Mesendoderm (in vitro differentiated cells): ENCODE measurements around the gene EXOSC5.

ENCODE experiments used
- DNase-seq: peaks from one replicate; pipeline ENCODE4 v3.0.0; 2013
- H2AK5ac ChIP-seq: 2 replicates; pipeline ENCODE4 v1.6.1; 2013; ENCODE audit warnings: low read length, inconsistent platforms
- H2BK120ac ChIP-seq: 2 replicates; pipeline ENCODE4 v1.6.1; 2013; ENCODE audit warnings: low read depth, mild to moderate bottlenecking, low read length, moderate library complexity, mixed read lengths
- H2BK15ac ChIP-seq: replicated peaks from 2 replicates; pipeline ENCODE4 v1.6.1; 2013; ENCODE audit warnings: low read depth, mild to moderate bottlenecking, moderate library complexity
- H2BK5ac ChIP-seq: 2 replicates; pipeline ENCODE4 v1.6.1; 2013; ENCODE audit warnings: low read length, inconsistent platforms
- H3K18ac ChIP-seq: 2 replicates; pipeline ENCODE4 v1.6.1; 2013; ENCODE audit warnings: mild to moderate bottlenecking, low read length, mixed read lengths
- H3K23ac ChIP-seq: one replicate; pipeline ENCODE4 v1.6.1; 2013; ENCODE audit warnings: low read length
- H3K27ac ChIP-seq: 2 replicates; pipeline ENCODE4 v1.5.1; 2013; ENCODE audit warnings: low read depth, mild to moderate bottlenecking, inconsistent platforms, low read length, moderate library complexity
- H3K27me3 ChIP-seq: 2 replicates; pipeline ENCODE4 v1.6.1; 2013; ENCODE audit warnings: low read length, control low read depth, mild to moderate bottlenecking, inconsistent platforms; ENCODE audit not compliant: insufficient read depth, poor library complexity
- H3K36me3 ChIP-seq: 2 replicates; pipeline ENCODE4 v1.6.1; 2013; ENCODE audit warnings: low read length, inconsistent platforms; ENCODE audit not compliant: control insufficient read depth, insufficient read depth
- H3K4ac ChIP-seq: one replicate; pipeline ENCODE4 v1.6.1; 2013; ENCODE audit warnings: low read depth, mild to moderate bottlenecking, low read length, moderate library complexity
- H3K4me1 ChIP-seq: 2 replicates; pipeline ENCODE4 v1.6.1; 2013; ENCODE audit warnings: low read depth, low read length, inconsistent platforms; ENCODE audit not compliant: control insufficient read depth
- H3K4me2 ChIP-seq: 2 replicates; pipeline ENCODE4 v1.6.1; 2013; ENCODE audit warnings: low read length
- H3K4me3 ChIP-seq: 2 replicates; pipeline ENCODE4 v1.5.1; 2013; ENCODE audit warnings: mild to moderate bottlenecking, low read length
- H3K56ac ChIP-seq: one replicate; pipeline ENCODE4 v1.6.1; 2013; ENCODE audit warnings: low read length
- H3K79me1 ChIP-seq: 2 replicates; pipeline ENCODE4 v1.6.1; 2013; ENCODE audit warnings: low read length, inconsistent platforms
- H3K79me2 ChIP-seq: 2 replicates; pipeline ENCODE4 v1.6.1; 2013; ENCODE audit warnings: mild to moderate bottlenecking, low read length; ENCODE audit not compliant: control insufficient read depth, insufficient read depth
- H3K9ac ChIP-seq: 2 replicates; pipeline ENCODE4 v1.6.1; 2013; ENCODE audit warnings: low read length, inconsistent platforms
- H4K5ac ChIP-seq: one replicate; pipeline ENCODE4 v1.6.1; 2013; ENCODE audit warnings: low read length
- H4K8ac ChIP-seq: one replicate; pipeline ENCODE4 v1.6.1; 2013; ENCODE audit warnings: low read depth, mild to moderate bottlenecking, control low read depth, low read length, moderate library complexity
- WGBS: extraction: QIAGEN DNeasy Blood & Tissue Kit; methylation state at CpG from one replicate; pipeline ENCODE4 v1.1.7; 2013; ENCODE audit warnings: low lambda C conversion rate, missing lambda C conversion rate; ENCODE audit not compliant: insufficient coverage; ENCODE audit errors: extremely low coverage; 5-methylcytosine and 5-hydroxymethylcytosine counted together

Gene EXOSC5

GRCh38 chr19:41355035-41355434 lies 42.1 kb downstream of the EXOSC5 start:
- H3K36me3 ChIP-seq, result no peaks in the 10 kb centered on the region
- no peak overlapping the region for H2AK5ac ChIP-seq
- no peaks in the 10 kb centered on the region for H3K4me1 ChIP-seq
- H2BK15ac ChIP-seq, result no peak overlapping the region
- H3K27ac ChIP-seq, result no peak overlapping the region
- H2BK120ac ChIP-seq, result no peak overlapping the region
- H3K23ac ChIP-seq, result no peak overlapping the region
- H4K8ac ChIP-seq, result no peak overlapping the region
- H3K18ac ChIP-seq, result no peak overlapping the region
- H3K9ac ChIP-seq, result no peak overlapping the region
- H3K4ac ChIP-seq, result no peak overlapping the region
- H3K27me3 ChIP-seq, result no peaks in the 10 kb centered on the region
- H3K4me2 ChIP-seq, result no peak overlapping the region
- H3K79me2 ChIP-seq, result peaks cover 26% of the 10 kb centered on the region
- no peak overlapping the region for H3K4me3 ChIP-seq
- H2BK5ac ChIP-seq, result no peak overlapping the region
- H3K79me1 ChIP-seq, result peaks cover 8% of the 10 kb centered on the region
- no peak overlapping the region for H3K56ac ChIP-seq
- H4K5ac ChIP-seq, result no peak overlapping the region
- WGBS, result no CpG with 5 or more reads among the region's 1 CpG
- DNase-seq, result no peak

DNA sequence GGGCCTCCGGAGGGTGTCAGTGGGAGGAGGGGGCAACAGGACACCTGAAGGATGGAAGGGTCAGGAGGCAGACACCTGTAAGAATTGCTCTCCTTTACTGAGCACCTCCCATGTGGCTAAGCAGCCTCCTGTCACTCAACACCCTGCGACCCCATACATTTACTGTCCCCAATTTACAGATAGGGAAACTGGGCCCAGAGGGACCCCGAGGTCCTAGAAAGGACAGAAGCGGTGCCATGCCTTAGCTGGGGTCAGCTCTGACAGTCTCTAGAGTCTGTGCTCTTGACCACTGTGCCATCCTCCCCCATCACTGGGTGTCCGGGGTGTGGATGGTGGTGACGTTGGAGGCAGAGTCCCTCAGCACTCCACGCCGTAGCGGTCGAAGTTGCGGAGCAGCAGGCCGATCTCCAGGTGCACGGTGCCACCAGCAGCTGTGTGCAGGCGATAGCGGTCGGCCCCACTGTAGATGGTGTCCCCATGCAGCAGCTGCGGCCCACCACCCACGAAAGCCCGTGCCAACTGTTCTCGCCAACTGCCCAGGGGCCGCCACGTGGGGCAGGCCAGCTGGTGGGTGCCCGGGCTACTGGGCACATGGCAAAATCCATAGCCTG lies 42.7 kb downstream of the EXOSC5 start:
- WGBS, result no CpG with 5 or more reads among the region's 23 CpGs
- Histone ChIP-seq H3K4ac (no peak overlapping the region), H3K4me2 (peak overlapping the region; percentile 40), H3K9ac (peak overlapping the region; percentile 75), H3K79me2 (peaks cover 26% of the 10 kb centered on the region), H3K27me3 (no peaks in the 10 kb centered on the region), H4K8ac (no peak overlapping the region), H3K27ac (no peak overlapping the region), H3K23ac (no peak overlapping the region), H2AK5ac (no peak overlapping the region), H3K36me3 (no peaks in the 10 kb centered on the region), H4K5ac (no peak overlapping the region), H2BK120ac (no peak overlapping the region), H3K18ac (no peak overlapping the region), H3K4me3 (peak overlapping the region; percentile 10), H3K56ac (peak overlapping the region; percentile 77), H3K79me1 (peaks cover 10% of the 10 kb centered on the region), H3K4me1 (no peaks in the 10 kb centered on the region), H2BK15ac (no peak overlapping the region), H2BK5ac (no peak overlapping the region)
- no peak for DNase-seq

- Histone ChIP-seq H2BK5ac (peak within 1 kb of the TSS; percentile 53), H3K36me3 (no peaks in the 10 kb centered on the region), H2BK15ac (no peak within 1 kb of the TSS), H3K9ac (peak within 1 kb of the TSS; percentile 95), H3K79me2 (peaks cover 26% of the 10 kb centered on the region), H4K8ac (no peak within 1 kb of the TSS), H2BK120ac (peak within 1 kb of the TSS; percentile 37), H3K79me1 (peaks cover 10% of the 10 kb centered on the region), H3K18ac (peak within 1 kb of the TSS; percentile 91), H3K27me3 (no peaks in the 10 kb centered on the region), H3K4ac (peak within 1 kb of the TSS; percentile 93), H3K4me3 (peak within 1 kb of the TSS; percentile 96), H3K4me2 (peak within 1 kb of the TSS; percentile 84), H2AK5ac (peak within 1 kb of the TSS; percentile 73), H3K56ac (peak within 1 kb of the TSS; percentile 97), H3K23ac (peak within 1 kb of the TSS; percentile 99), H3K27ac (peak within 1 kb of the TSS; percentile 82), H3K4me1 (no peaks in the 10 kb centered on the region), H4K5ac (no peak within 1 kb of the TSS)
- DNase-seq, result peak; percentile 85
- no CpG with 5 or more reads among the region's 78 CpGs for WGBS
Measured at GRCh38 chr19:41353466-41354342, 43.5 kb downstream of the EXOSC5 start, which contains the start of gene TGFB1. TGFB1 (minus strand) TSS chr19:41353922; CDS start chr19:41353044, 878 bp downstream.

DNA sequence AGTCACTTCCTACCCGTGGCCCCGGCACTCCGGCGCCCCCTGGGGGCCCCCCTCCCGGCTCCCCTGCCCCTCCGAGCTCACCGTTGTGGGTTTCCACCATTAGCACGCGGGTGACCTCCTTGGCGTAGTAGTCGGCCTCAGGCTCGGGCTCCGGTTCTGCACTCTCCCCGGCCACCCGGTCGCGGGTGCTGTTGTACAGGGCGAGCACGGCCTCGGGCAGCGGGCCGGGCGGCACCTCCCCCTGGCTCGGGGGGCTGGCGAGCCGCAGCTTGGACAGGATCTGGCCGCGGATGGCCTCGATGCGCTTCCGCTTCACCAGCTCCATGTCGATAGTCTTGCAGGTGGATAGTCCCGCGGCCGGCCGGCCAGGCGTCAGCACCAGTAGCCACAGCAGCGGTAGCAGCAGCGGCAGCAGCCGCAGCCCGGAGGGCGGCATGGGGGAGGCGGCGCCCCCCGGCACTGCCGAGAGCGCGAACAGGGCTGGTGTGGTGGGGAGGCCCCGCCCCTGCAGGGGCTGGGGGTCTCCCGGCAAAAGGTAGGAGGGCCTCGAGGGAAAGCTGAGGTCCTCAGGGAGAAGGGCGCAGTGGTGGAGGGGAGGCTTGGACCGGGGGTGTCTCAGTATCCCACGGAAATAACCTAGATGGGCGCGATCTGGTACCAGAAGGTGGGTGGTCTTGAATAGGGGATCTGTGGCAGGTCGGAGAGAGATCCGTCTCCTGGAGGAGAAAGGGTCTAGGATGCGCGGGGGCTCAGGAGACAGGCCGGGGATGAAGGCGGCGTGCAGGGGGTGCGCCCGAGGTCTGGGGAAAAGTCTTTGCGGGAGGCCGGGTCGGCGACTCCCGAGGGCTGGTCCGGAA lies 44.3 kb downstream of the EXOSC5 start:
- no CpG with 5 or more reads among the region's 71 CpGs for WGBS
- H4K8ac ChIP-seq, result no peak overlapping the region
- peak overlapping the region; percentile 82 for H3K27ac ChIP-seq

GRCh38 chr19:41352279-41352608 lies 44.9 kb downstream of the EXOSC5 start:
- Histone ChIP-seq H2BK120ac (no peak overlapping the region), H3K36me3 (peaks cover 3% of the 10 kb centered on the region), H4K5ac (no peak overlapping the region), H3K23ac (no peak overlapping the region), H3K4me2 (peak overlapping the region; percentile 69), H2BK5ac (no peak overlapping the region), H3K4me1 (no peaks in the 10 kb centered on the region), H2BK15ac (no peak overlapping the region), H3K4ac (peak overlapping the region; percentile 93), H3K79me1 (peaks cover 14% of the 10 kb centered on the region), H3K9ac (peak overlapping the region; percentile 95), H3K27me3 (no peaks in the 10 kb centered on the region), H4K8ac (no peak overlapping the region), H2AK5ac (no peak overlapping the region), H3K18ac (peak overlapping the region; percentile 91), H3K4me3 (peak overlapping the region; percentile 96), H3K56ac (peak overlapping the region; percentile 97), H3K79me2 (peaks cover 26% of the 10 kb centered on the region), H3K27ac (peak overlapping the region; percentile 4)
- no CpG with 5 or more reads among the region's 12 CpGs for WGBS
- DNase-seq, result no peak

More for the DNA sequence above, 44.3 kb downstream of the EXOSC5 start:
- Histone ChIP-seq H2BK5ac (peak overlapping the region; percentile 53), H3K4me2 (peak overlapping the region; percentile 84), H2AK5ac (peak overlapping the region; percentile 73), H3K56ac (peak overlapping the region; percentile 97), H3K27me3 (no peaks in the 10 kb centered on the region), H3K4ac (peak overlapping the region; percentile 93), H3K18ac (peak overlapping the region; percentile 91), H3K4me1 (no peaks in the 10 kb centered on the region), H3K4me3 (peak overlapping the region; percentile 96), H4K5ac (no peak overlapping the region), H2BK15ac (no peak overlapping the region), H3K23ac (peak overlapping the region; percentile 99), H3K9ac (peak overlapping the region; percentile 95), H3K36me3 (peaks cover 3% of the 10 kb centered on the region), H3K79me1 (peaks cover 14% of the 10 kb centered on the region), H2BK120ac (peak overlapping the region; percentile 17), H3K79me2 (peaks cover 26% of the 10 kb centered on the region)
- DNase-seq, result peak; percentile 70
